GM21528 (cell line): ENCODE results near the gene CAMSAP1.

Source experiments
- ATAC-seq: cut with Tn5 transposase; IDR thresholded peaks from one replicate; pipeline ENCODE4 v1.9.1; 2021; ENCODE audit warnings: mild to moderate bottlenecking, moderate library complexity; ENCODE audit not compliant: unreplicated experiment, low FRiP score

CAMSAP1 gene

GRCh38 chr9:135796784-135797485, 110.4 kb downstream of the CAMSAP1 start:
- ATAC-seq, result no peak

GRCh38 chr9:135795391-135795790, 112.0 kb downstream of the CAMSAP1 start:
- ATAC-seq, result no peak

- ATAC-seq, result no peak
Measured at GRCh38 chr9:135794361-135794885, 112.9 kb downstream of the CAMSAP1 start.

GRCh38 chr9:135794057-135794335, 113.3 kb downstream of the CAMSAP1 start:
- ATAC-seq, result no peak

GRCh38 chr9:135793221-135794056, 113.9 kb downstream of the CAMSAP1 start:
- ATAC-seq, result no peak

- ATAC-seq, result no peak
Measured at GRCh38 chr9:135792268-135793128, 114.8 kb downstream of the CAMSAP1 start.

- no peak for ATAC-seq
Measured at GRCh38 chr9:135791431-135792267, 115.7 kb downstream of the CAMSAP1 start.

- ATAC-seq, result no peak
Measured at GRCh38 chr9:135790850-135791249, 116.5 kb downstream of the CAMSAP1 start.

GRCh38 chr9:135790356-135790755, 117.0 kb downstream of the CAMSAP1 start:
- ATAC-seq, result no peak

GRCh38 chr9:135789838-135790291, 117.5 kb downstream of the CAMSAP1 start:
- ATAC-seq, result no peak

- no peak for ATAC-seq
Measured at GRCh38 chr9:135788576-135789300, 118.6 kb downstream of the CAMSAP1 start.

- no peak for ATAC-seq
Measured at GRCh38 chr9:135787776-135788575, 119.4 kb downstream of the CAMSAP1 start.

- no peak for ATAC-seq
Measured at GRCh38 chr9:135787317-135787716, 120.0 kb downstream of the CAMSAP1 start.

GRCh38 chr9:135786146-135786690, 121.1 kb downstream of the CAMSAP1 start:
- no peak for ATAC-seq

- no peak for ATAC-seq
Measured at GRCh38 chr9:135785013-135785575, 122.3 kb downstream of the CAMSAP1 start.

GRCh38 chr9:135783540-135784245, 123.7 kb downstream of the CAMSAP1 start:
- no peak for ATAC-seq

- ATAC-seq, result no peak
Measured at GRCh38 chr9:135782946-135783345, 124.4 kb downstream of the CAMSAP1 start.
